Ovary (tissue), 3 donors: ENCODE data around the gene ARHGAP22.

Source experiments
- CTCF ChIP-seq, 3 donors: fragments of 450-650 bp in 2 of 3; fragments of 200-600 bp in 1 of 3; IDR thresholded peaks; one replicate each; pipeline versions ENCODE4 v1.5.1 to v1.8.0; 2016 to 2022; ENCODE audit warnings: antibody characterized with exemption in 3 of 3, mild to moderate bottlenecking in 1 of 3
- POLR2A ChIP-seq: fragments of 450-650 bp; IDR thresholded peaks from one replicate; pipeline ENCODE4 v1.6.1; 2017; ENCODE audit warnings: antibody characterized with exemption, mild to moderate bottlenecking, moderate library complexity
- donor health status: DM: no; HTN: no; CAD: no.

- TF ChIP-seq CTCF (IDR thresholded peaks at IDR 0.05) (no peak), POLR2A (no peak)
Observed at GRCh38 chr10:48638739-48639527, 34.1 kb upstream of the ARHGAP22 start.
